Epithelial cell of esophagus (primary cell): Measurements from ENCODE around the gene CYP19A1.

Experiments
- DNase-seq: peaks from one replicate; pipeline ENCODE4 v3.0.0; 2010; ENCODE audit warnings: low read depth
- H3K4me3 ChIP-seq: 2 replicates; pipeline ENCODE4 v1.5.1; 2011; ENCODE audit warnings: mild to moderate bottlenecking, low read length, control low read depth
- CTCF ChIP-seq: IDR thresholded peaks from 2 replicates; pipeline ENCODE4 v1.5.1; 2011; ENCODE audit warnings: low read depth, mild to moderate bottlenecking, low read length, control low read depth, inconsistent platforms; ENCODE audit not compliant: insufficient read depth; ENCODE audit errors: missing control alignments

Gene CYP19A1

GRCh38 chr15:51281368-51281967 is 56.9 kb downstream of the CYP19A1 start:
- peak; percentile 70 for TF ChIP-seq CTCF

GRCh38 chr15:51280838-51281237 is 57.6 kb downstream of the CYP19A1 start:
- no peak for TF ChIP-seq CTCF
- no peak for DNase-seq
- no peak overlapping the region for H3K4me3 ChIP-seq

More at GRCh38 chr15:51281368-51281967, 56.9 kb downstream of the CYP19A1 start:
- H3K4me3 ChIP-seq: no peak overlapping the region
- peak; percentile 52 for DNase-seq

- no peak overlapping the region for H3K4me3 ChIP-seq
- no peak for DNase-seq
- no peak for TF ChIP-seq CTCF
Measured at GRCh38 chr15:51279391-51279790, 59.0 kb downstream of the CYP19A1 start.

- no peak for DNase-seq
- TF ChIP-seq CTCF: no peak
- H3K4me3 ChIP-seq: no peak overlapping the region
Measured at GRCh38 chr15:51277101-51277500, 61.3 kb downstream of the CYP19A1 start.

GRCh38 chr15:51274956-51275355 is 63.4 kb downstream of the CYP19A1 start:
- H3K4me3 ChIP-seq: no peak overlapping the region
- DNase-seq: no peak
- TF ChIP-seq CTCF: no peak

GRCh38 chr15:51270706-51271105 is 67.7 kb downstream of the CYP19A1 start:
- DNase-seq: no peak
- no peak overlapping the region for H3K4me3 ChIP-seq
- no peak for TF ChIP-seq CTCF

GRCh38 chr15:51269496-51269895 is 68.9 kb downstream of the CYP19A1 start:
- TF ChIP-seq CTCF: no peak

More at GRCh38 chr15:51269496-51269895, 68.9 kb downstream of the CYP19A1 start:
- DNase-seq: no peak
- no peak overlapping the region for H3K4me3 ChIP-seq
